SK-N-SH treated with all-trans-retinoic acid at 6 μM for 48 hours (cell line): ENCODE measurements around the gene LRRC40.

Experiments used
- BACH2 ChIP-seq: fragments of 250-450 bp; sonication (Bioruptor Pico); IDR thresholded peaks from 2 replicates; pipeline ENCODE4 v1.9.0; 2021; ENCODE audit warnings: mild to moderate bottlenecking, borderline replicate concordance
- CREB5 ChIP-seq: fragments of 250-450 bp; sonication (Bioruptor Pico); IDR thresholded peaks from 2 replicates; pipeline ENCODE4 v1.5.1; 2020; ENCODE audit warnings: low read depth, mild to moderate bottlenecking, moderate library complexity
- ESRRG ChIP-seq: fragments of 250-450 bp; sonication (Bioruptor Pico); IDR thresholded peaks from 2 replicates; pipeline ENCODE4 v1.6.1; 2021; ENCODE audit warnings: mild to moderate bottlenecking

- no peak for TF ChIP-seq ESRRG
- TF ChIP-seq CREB5: no peak
- TF ChIP-seq BACH2 (CRISPR knock-in tag): no peak
These were observed 9.0 kb downstream of the LRRC40 start for GRCh38 chr1:70196333-70196732.
